Neuron (in vitro differentiated cells): ENCODE data around the gene PRCC.

Experiments
- H2AFZ ChIP-seq: one replicate; pipeline ENCODE4 v1.6.1; 2013; ENCODE audit warnings: low read depth, mild to moderate bottlenecking, inconsistent platforms, low read length, moderate library complexity
- H3K27me3 ChIP-seq: one replicate; pipeline ENCODE4 v1.6.1; 2013; ENCODE audit warnings: low read length; ENCODE audit not compliant: insufficient read depth
- H3K36me3 ChIP-seq: one replicate; pipeline ENCODE4 v1.6.1; 2013; ENCODE audit warnings: low read length; ENCODE audit not compliant: insufficient read depth
- H3K4me1 ChIP-seq: one replicate; pipeline ENCODE4 v1.6.1; 2013; ENCODE audit warnings: low read length; ENCODE audit not compliant: insufficient read depth
- H3K4me3 ChIP-seq: 2 replicates; pipeline ENCODE4 v1.5.1; 2013; ENCODE audit warnings: mild to moderate bottlenecking, low read length, moderate library complexity
- H3K9me3 ChIP-seq: one replicate; pipeline ENCODE4 v1.6.1; 2013; ENCODE audit warnings: low read length

Gene PRCC

GRCh38 chr1:156776942-156777341, 9.6 kb downstream of the PRCC start:
- Histone ChIP-seq H3K36me3 (peaks cover 13% of the 10 kb centered on the region), H3K4me3 (no peak overlapping the region), H3K9me3 (no peaks in the 10 kb centered on the region), H3K4me1 (no peaks in the 10 kb centered on the region), H2AFZ (no peak overlapping the region), H3K27me3 (no peaks in the 10 kb centered on the region)

GRCh38 chr1:156777573-156777972, 10.2 kb downstream of the PRCC start:
- Histone ChIP-seq H2AFZ (no peak overlapping the region), H3K9me3 (no peaks in the 10 kb centered on the region), H3K4me1 (no peaks in the 10 kb centered on the region), H3K4me3 (no peak overlapping the region), H3K36me3 (peaks cover 18% of the 10 kb centered on the region), H3K27me3 (no peaks in the 10 kb centered on the region)

GRCh38 chr1:156781585-156782186, 14.4 kb downstream of the PRCC start:
- Histone ChIP-seq H2AFZ (no peak overlapping the region), H3K9me3 (no peaks in the 10 kb centered on the region), H3K4me1 (no peaks in the 10 kb centered on the region), H3K36me3 (peaks cover 39% of the 10 kb centered on the region), H3K27me3 (no peaks in the 10 kb centered on the region), H3K4me3 (no peak overlapping the region)

DNA sequence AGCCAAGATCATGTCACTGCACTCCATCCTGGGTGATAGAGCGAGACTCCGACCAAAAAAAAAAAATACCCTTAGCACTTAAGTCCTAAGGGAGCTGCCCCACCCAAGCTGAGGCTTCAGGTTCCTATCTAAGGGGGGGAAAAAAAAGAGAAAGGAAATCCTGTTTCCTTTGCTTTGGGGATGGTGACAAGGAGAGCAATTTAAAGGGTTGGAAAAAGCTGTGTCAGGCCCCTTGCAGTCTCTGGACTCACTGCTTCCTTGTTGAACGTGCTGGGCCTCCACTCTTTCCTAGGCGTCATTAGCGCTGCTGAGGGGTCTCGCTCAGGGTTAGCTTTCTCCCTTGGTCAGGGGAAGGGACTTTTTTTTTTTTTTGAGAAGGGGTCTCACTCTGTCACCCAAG, 18.1 kb downstream of the PRCC start:
- no peak overlapping the region for H3K4me3 ChIP-seq
- H3K36me3 ChIP-seq = peaks cover 61% of the 10 kb centered on the region
- no peaks in the 10 kb centered on the region for H3K27me3 ChIP-seq
- no peak overlapping the region for H2AFZ ChIP-seq
- H3K4me1 ChIP-seq = no peaks in the 10 kb centered on the region
- no peaks in the 10 kb centered on the region for H3K9me3 ChIP-seq

GRCh38 chr1:156786640-156787039, 19.3 kb downstream of the PRCC start:
- no peaks in the 10 kb centered on the region for H3K9me3 ChIP-seq
- no peaks in the 10 kb centered on the region for H3K27me3 ChIP-seq
- H2AFZ ChIP-seq = no peak overlapping the region
- no peaks in the 10 kb centered on the region for H3K4me1 ChIP-seq
- peaks cover 67% of the 10 kb centered on the region for H3K36me3 ChIP-seq
- no peak overlapping the region for H3K4me3 ChIP-seq

GRCh38 chr1:156788136-156788535, 20.8 kb downstream of the PRCC start:
- no peak overlapping the region for H2AFZ ChIP-seq
- peaks cover 70% of the 10 kb centered on the region for H3K36me3 ChIP-seq
- no peaks in the 10 kb centered on the region for H3K4me1 ChIP-seq
- no peaks in the 10 kb centered on the region for H3K27me3 ChIP-seq
- H3K4me3 ChIP-seq = no peak overlapping the region
- H3K9me3 ChIP-seq = no peaks in the 10 kb centered on the region

- H2AFZ ChIP-seq = no peak overlapping the region
- no peak overlapping the region for H3K4me3 ChIP-seq
- H3K36me3 ChIP-seq = peaks cover 72% of the 10 kb centered on the region
These were observed 22.4 kb downstream of the PRCC start for GRCh38 chr1:156789621-156790318.

DNA sequence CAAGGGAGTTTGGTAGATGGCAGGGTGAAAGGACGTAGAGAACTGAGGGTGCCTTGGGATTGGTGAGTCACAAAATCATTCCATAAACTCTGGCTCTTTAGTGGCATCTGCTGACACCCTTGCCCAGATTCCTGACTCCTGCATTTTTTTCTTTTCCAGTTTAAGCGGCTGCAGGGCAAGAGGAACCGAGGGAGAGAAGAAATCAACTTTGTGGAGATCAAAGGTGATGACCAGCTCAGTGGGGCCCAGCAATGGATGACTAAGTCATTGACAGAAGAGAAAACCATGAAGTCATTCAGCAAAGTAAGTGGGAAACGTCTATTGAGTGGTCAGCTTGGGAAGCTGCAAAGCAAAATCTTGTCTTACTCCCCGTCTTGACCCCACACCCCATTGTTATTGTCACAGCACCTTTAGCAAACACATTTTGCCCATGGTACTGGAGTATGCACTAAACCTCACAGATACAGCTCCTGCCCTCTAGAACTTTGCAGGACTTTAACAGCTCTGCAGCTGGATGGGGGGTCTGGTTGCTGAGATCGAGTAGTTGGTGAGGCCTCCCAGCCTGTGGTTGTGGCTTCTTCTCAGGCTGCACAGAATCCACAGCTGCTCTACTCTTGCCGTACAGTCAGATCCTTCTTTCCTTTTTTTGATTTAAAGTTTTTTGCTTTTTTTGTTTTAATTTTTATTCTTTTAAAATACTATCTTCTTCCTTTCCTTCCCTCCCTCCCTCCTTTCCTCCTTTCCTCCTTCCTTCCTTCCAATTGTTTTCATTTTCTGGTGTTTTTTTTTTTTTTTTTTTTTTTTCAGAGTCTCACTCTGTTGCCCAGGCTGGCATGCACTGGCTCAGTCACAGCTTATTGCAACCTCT, 27.4 kb downstream of the PRCC start:
- Histone ChIP-seq H2AFZ (no peak overlapping the region), H3K36me3 (peaks cover 84% of the 10 kb centered on the region), H3K4me3 (no peak overlapping the region), H3K4me1 (no peaks in the 10 kb centered on the region), H3K9me3 (no peaks in the 10 kb centered on the region), H3K27me3 (no peaks in the 10 kb centered on the region)

More at GRCh38 chr1:156789621-156790318, 22.4 kb downstream of the PRCC start:
- Histone ChIP-seq H3K27me3 (no peaks in the 10 kb centered on the region), H3K4me1 (no peaks in the 10 kb centered on the region), H3K9me3 (no peaks in the 10 kb centered on the region)

- H2AFZ ChIP-seq = no peak overlapping the region
- H3K36me3 ChIP-seq = peaks cover 90% of the 10 kb centered on the region
- no peaks in the 10 kb centered on the region for H3K4me1 ChIP-seq
- H3K27me3 ChIP-seq = no peaks in the 10 kb centered on the region
- H3K4me3 ChIP-seq = no peak overlapping the region
- no peaks in the 10 kb centered on the region for H3K9me3 ChIP-seq
These were observed 28.0 kb downstream of the PRCC start for GRCh38 chr1:156795374-156795733.

GRCh38 chr1:156795787-156796186, 28.5 kb downstream of the PRCC start:
- no peak overlapping the region for H3K4me3 ChIP-seq
- no peak overlapping the region for H2AFZ ChIP-seq
- H3K36me3 ChIP-seq = peaks cover 93% of the 10 kb centered on the region
- H3K4me1 ChIP-seq = no peaks in the 10 kb centered on the region
- no peaks in the 10 kb centered on the region for H3K9me3 ChIP-seq
- no peaks in the 10 kb centered on the region for H3K27me3 ChIP-seq

- Histone ChIP-seq H3K4me1 (no peaks in the 10 kb centered on the region), H2AFZ (no peak overlapping the region), H3K27me3 (no peaks in the 10 kb centered on the region), H3K4me3 (no peak overlapping the region), H3K9me3 (no peaks in the 10 kb centered on the region), H3K36me3 (peaks cover 91% of the 10 kb centered on the region)
These were observed 29.2 kb downstream of the PRCC start for GRCh38 chr1:156796340-156797097.

GRCh38 chr1:156797212-156797871, 30.0 kb downstream of the PRCC start:
- Histone ChIP-seq H3K36me3 (peaks cover 88% of the 10 kb centered on the region), H3K4me1 (no peaks in the 10 kb centered on the region), H3K9me3 (no peaks in the 10 kb centered on the region), H3K27me3 (no peaks in the 10 kb centered on the region), H3K4me3 (no peak overlapping the region), H2AFZ (no peak overlapping the region)
